H1 (cell line): ENCODE measurements around the gene GALK1. TPM values are rescaled to one million over a fixed set of nuclear protein-coding genes. Genes with fewer than 3 reads are reported as not detected.

ENCODE experiments used
- CTCF ChIA-PET: fragments of 300-600 bp; sonication (Branson Sonifier 250); formaldehyde crosslinking; loops from one replicate; lab custom pipeline; 2021; ENCODE audit not compliant: partially characterized antibody; lab: Charles Lee
- POLR2A ChIA-PET: fragments of 300-600 bp; sonication (Branson Sonifier 250); formaldehyde crosslinking; loops from one replicate; lab custom pipeline; 2021; ENCODE audit warnings: inconsistent platforms; ENCODE audit not compliant: partially characterized antibody; lab: Charles Lee
- DNase-seq, 2 experiments: peaks; one replicate each; pipeline versions ENCODE4 v3.0.0 to v3.0.0-alpha.2; 2010 to 2022; ENCODE audit warnings: low spot score in 2 of 2, low read depth in 1 of 2, mixed read lengths in 1 of 2
- FAIRE-seq: peaks from 2 replicates; lab custom pipeline; 2011; peaks lifted over from hg19 to GRCh38; lab: Jason Lieb, UNC
- H2AFZ ChIP-seq: 2 replicates; pipeline ENCODE4 v1.8.1; 2012; ENCODE audit warnings: low read length, inconsistent platforms
- H2AK5ac ChIP-seq: 2 replicates; pipeline ENCODE4 v1.6.1; 2013; ENCODE audit warnings: low read depth, low read length
- H2BK120ac ChIP-seq: replicated peaks from 2 replicates; pipeline ENCODE3; 2013; ENCODE audit warnings: low read depth, low read length, inconsistent platforms
- H2BK12ac ChIP-seq: 2 replicates; pipeline ENCODE4 v1.6.1; 2013; ENCODE audit warnings: low read depth, low read length
- H2BK15ac ChIP-seq: 2 replicates; pipeline ENCODE4 v1.6.1; 2013; ENCODE audit warnings: low read length
- H2BK20ac ChIP-seq: 2 replicates; pipeline ENCODE4 v1.6.1; 2013; ENCODE audit warnings: low read length
- H2BK5ac ChIP-seq: 2 replicates; pipeline ENCODE4 v1.6.1; 2013; ENCODE audit warnings: low read depth, low read length
- H3K14ac ChIP-seq: 2 replicates; pipeline ENCODE4 v1.6.1; 2013; ENCODE audit warnings: inconsistent platforms; ENCODE audit not compliant: insufficient read length
- H3K18ac ChIP-seq: 2 replicates; pipeline ENCODE4 v1.6.1; 2013; ENCODE audit warnings: low read length; ENCODE audit errors: extremely low read depth
- H3K23ac ChIP-seq: 2 replicates; pipeline ENCODE4 v1.6.1; 2013; ENCODE audit warnings: inconsistent platforms; ENCODE audit not compliant: insufficient read length
- H3K23me2 ChIP-seq: 2 replicates; pipeline ENCODE4 v1.6.1; 2013; ENCODE audit warnings: low read depth, low read length
- H3K27ac ChIP-seq: 2 replicates; pipeline ENCODE4 v1.6.1; 2011; ENCODE audit warnings: low read depth, low read length, inconsistent platforms
- H3K27me3 ChIP-seq, 4 experiments: replicated peaks in 1 of 4; 1 replicate in 1 of 4; 2 replicates in 3 of 4; pipeline versions ENCODE4 v1.6.1 to v1.8.1; 2011 to 2013; ENCODE audit warnings: low read length in 3 of 4, mild to moderate bottlenecking in 3 of 4, inconsistent platforms in 2 of 4, mixed read lengths in 2 of 4, moderate library complexity in 1 of 4; ENCODE audit not compliant: control insufficient read depth in 3 of 4, insufficient read depth in 3 of 4; ENCODE audit errors: extremely low read depth in 1 of 4
- H3K36me3 ChIP-seq, 4 experiments: 2 replicates each; pipeline versions ENCODE4 v1.6.1 to v1.8.1; 2011 to 2013; ENCODE audit warnings: mild to moderate bottlenecking in 4 of 4, low read length in 3 of 4, moderate library complexity in 2 of 4, control low read depth in 1 of 4, inconsistent platforms in 1 of 4; ENCODE audit not compliant: insufficient read depth in 4 of 4, control insufficient read depth in 2 of 4
- H3K4ac ChIP-seq: replicated peaks from 2 replicates; pipeline ENCODE3; 2013; ENCODE audit warnings: low read length, low read depth, mixed read lengths, inconsistent platforms; ENCODE audit not compliant: insufficient read length
- H3K4me1 ChIP-seq, 4 experiments: replicated peaks in 1 of 4; 1 replicate in 1 of 4; 2 replicates in 3 of 4; pipeline versions ENCODE4 v1.6.1 to v1.8.1; 2011 to 2013; ENCODE audit warnings: low read length in 3 of 4, inconsistent platforms in 2 of 4, mixed read lengths in 1 of 4; ENCODE audit not compliant: insufficient read depth in 4 of 4, control insufficient read depth in 3 of 4
- H3K4me2 ChIP-seq, 2 experiments: 2 replicates each; pipeline versions ENCODE4 v1.6.1 to v1.8.1; 2011 to 2013; ENCODE audit warnings: low read depth in 2 of 2, low read length in 2 of 2, control low read depth in 1 of 2, inconsistent platforms in 1 of 2, mild to moderate bottlenecking in 1 of 2; ENCODE audit not compliant: insufficient read depth in 1 of 2
- H3K4me3 ChIP-seq, 4 experiments: fragments of 200-600, 300-600 bp in 1 of 4; sonication (generic), shearing (Covaris generic), sonication (Bioruptor Twin) in 1 of 4; 2 replicates each; pipeline versions ENCODE4 v1.5.1 to v1.8.1; 2011 to 2016; ENCODE audit warnings: low read length in 4 of 4, low read depth in 3 of 4, control low read depth in 2 of 4, inconsistent platforms in 2 of 4, mild to moderate bottlenecking in 2 of 4, mixed read lengths in 1 of 4, moderate library complexity in 1 of 4; ENCODE audit not compliant: insufficient read depth in 2 of 4; ENCODE audit errors: extremely low read depth in 1 of 4
- H3K56ac ChIP-seq: replicated peaks from 2 replicates; pipeline ENCODE3; 2013; ENCODE audit warnings: low read depth, mild to moderate bottlenecking, mixed read lengths, low read length, inconsistent platforms; ENCODE audit not compliant: insufficient read length
- H3K79me1 ChIP-seq: 2 replicates; pipeline ENCODE4 v1.6.1; 2013; ENCODE audit warnings: low read depth, low read length, control low read depth
- H3K79me2 ChIP-seq, 2 experiments: 2 replicates each; pipeline versions ENCODE4 v1.6.1 to v1.8.1; 2012 to 2013; ENCODE audit warnings: low read length in 2 of 2, mild to moderate bottlenecking in 2 of 2, inconsistent platforms in 1 of 2; ENCODE audit not compliant: insufficient read depth in 2 of 2, control insufficient read depth in 1 of 2
- H3K9ac ChIP-seq, 4 experiments: replicated peaks in 1 of 4; 1 replicate in 1 of 4; 2 replicates in 3 of 4; pipeline versions ENCODE4 v1.6.1 to v1.8.1; 2011 to 2013; ENCODE audit warnings: low read depth in 3 of 4, low read length in 3 of 4, control low read depth in 2 of 4, mild to moderate bottlenecking in 2 of 4, moderate library complexity in 2 of 4, inconsistent platforms in 1 of 4; ENCODE audit errors: extremely low read depth in 1 of 4
- H3K9me3 ChIP-seq, 2 experiments: 2 replicates each; pipeline versions ENCODE4 v1.6.1 to v1.8.1; 2012 to 2013; ENCODE audit warnings: mild to moderate bottlenecking in 2 of 2, moderate library complexity in 2 of 2, control low read depth in 1 of 2, inconsistent platforms in 1 of 2, low read depth in 1 of 2, low read length in 1 of 2, mixed read lengths in 1 of 2; ENCODE audit not compliant: insufficient read depth in 2 of 2
- H4K20me1 ChIP-seq, 2 experiments: replicated peaks in 1 of 2; 2 replicates each; pipeline versions ENCODE3 to v1.8.1; 2011 to 2013; ENCODE audit warnings: inconsistent platforms in 2 of 2, low read length in 2 of 2, mild to moderate bottlenecking in 1 of 2; ENCODE audit not compliant: insufficient read depth in 2 of 2, control insufficient read depth in 1 of 2
- H4K5ac ChIP-seq: 2 replicates; pipeline ENCODE4 v1.6.1; 2013; ENCODE audit warnings: low read length, low read depth, mixed read lengths, inconsistent platforms; ENCODE audit not compliant: insufficient read length
- H4K8ac ChIP-seq: 2 replicates; pipeline ENCODE4 v1.8.0; 2013; ENCODE audit warnings: mild to moderate bottlenecking, moderate library complexity, low read length, inconsistent platforms; ENCODE audit not compliant: insufficient read depth; ENCODE audit errors: extremely low read depth
- H4K91ac ChIP-seq: replicated peaks from 2 replicates; pipeline ENCODE3; 2013; ENCODE audit warnings: low read length, mixed read lengths, inconsistent platforms; ENCODE audit not compliant: insufficient read length
- POLR2A ChIP-seq, 2 experiments: IDR thresholded peaks; 1 replicate in 1 of 2; 2 replicates in 1 of 2; pipeline ENCODE4 v1.6.1; 2011; ENCODE audit warnings: low read depth in 2 of 2, low read length in 2 of 2, mild to moderate bottlenecking in 2 of 2; ENCODE audit errors: control extremely low read depth in 1 of 2
- POU5F1 ChIP-seq: IDR thresholded peaks from 2 replicates; pipeline ENCODE4 v1.6.1; 2011; ENCODE audit warnings: low read depth, mild to moderate bottlenecking, low read length, moderate library complexity
- WGBS, 2 experiments: shearing (Covaris generic) in 1 of 2; methylation state at CpG; one replicate each; pipeline versions ENCODE4 v1.1.6 to v1.1.7; 2013 to 2015; ENCODE audit warnings: low lambda C conversion rate in 2 of 2, mixed read lengths in 2 of 2, inconsistent platforms in 1 of 2, low coverage in 1 of 2, missing lambda C conversion rate in 1 of 2; ENCODE audit not compliant: insufficient replicate concordance in 2 of 2, insufficient coverage in 1 of 2, insufficient read length in 1 of 2; ENCODE audit errors: extremely low coverage in 1 of 2, missing lambda C conversion rate in 1 of 2; 5-methylcytosine and 5-hydroxymethylcytosine counted together
- polyA plus RNA-seq, 7 experiments: library from polyadenylated mRNA; depleted of rRNA in 3 of 7; stranded (reverse) in 5 of 7; unstranded in 2 of 7; fragments of >200 nt in 5 of 7; fragments of 200-250 nt in 2 of 7; gene quantifications; 1 replicate in 5 of 7; 2 replicates in 1 of 7; 4 replicates in 1 of 7; pipeline versions ENCODE4 v1.2.1 to v1.2.3, GENCODE V29; 2011 to 2013; ENCODE audit warnings: missing spikeins in 2 of 7, mixed read lengths in 2 of 7
- total RNA-seq: library from RNA; stranded (reverse); fragmentation: NEBNext Ultra II Directional; extraction: Animal tissue kit (Norgen Biotek cat#: 25700); gene quantifications from 2 replicates; pipeline ENCODE4 v1.2.1, GENCODE V29; 2021

Gene GALK1
- total and polyA plus RNA-seq, 2 of the 8 experiments (the other 6 are each of a cell fraction or from before 2014, with no cell fraction given): 34.1 to 47.9 TPM

DNA sequence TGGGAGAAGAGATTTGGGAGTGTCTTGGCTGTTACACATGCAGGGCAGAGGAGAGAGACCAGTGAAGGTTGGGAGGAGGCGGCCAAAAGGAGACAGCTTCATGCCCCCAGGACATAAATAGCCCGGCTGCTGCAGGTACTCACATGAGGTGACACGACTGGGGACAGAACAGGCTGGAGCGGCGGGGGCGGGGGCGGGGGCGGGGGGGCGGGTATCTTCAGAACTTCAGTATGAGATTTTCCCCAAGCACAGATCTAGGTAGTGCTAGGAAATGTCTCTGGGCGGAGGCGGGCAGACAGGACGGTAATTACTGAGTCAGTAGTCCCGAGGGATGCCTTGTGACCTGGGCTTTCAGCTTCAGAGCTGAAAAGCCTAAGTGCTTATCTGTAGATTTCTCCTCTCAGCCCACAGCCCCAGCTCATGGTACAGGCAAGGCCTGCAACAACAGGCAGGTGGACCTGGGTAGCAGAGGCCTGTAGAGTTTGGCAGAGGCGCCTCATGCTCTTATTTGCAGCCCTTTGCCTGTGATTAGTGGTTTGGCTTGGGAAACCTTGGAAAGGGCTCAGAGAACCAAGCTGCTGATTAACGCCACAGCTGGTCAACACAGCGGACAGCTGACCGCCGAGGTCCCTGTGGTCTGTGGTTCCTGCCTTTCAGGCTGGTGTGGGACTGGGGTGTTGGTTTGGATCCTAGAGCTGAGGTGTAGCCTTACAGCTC, 44.1 kb upstream of the GALK1 start:
- Histone ChIP-seq H3K56ac (no peak overlapping the region), H3K18ac (no peak overlapping the region), H3K4me3 (no peak overlapping the region), H3K27ac (no peak overlapping the region), H3K14ac (no peak overlapping the region), H2AFZ (no peak overlapping the region), H4K91ac (no peak overlapping the region), H2BK12ac (no peak overlapping the region), H3K4ac (no peak overlapping the region), H2BK120ac (no peak overlapping the region), H4K8ac (no peak overlapping the region), H2BK5ac (no peak overlapping the region), H3K27me3 (no peaks in the 10 kb centered on the region), H3K9me3 (no peaks in the 10 kb centered on the region), H4K20me1 (peaks cover 0 to 11% of the 10 kb centered on the region in 2 experiments), H3K23me2 (no peaks in the 10 kb centered on the region), H3K79me2 (peaks cover 0 to 2% of the 10 kb centered on the region in 2 experiments; a peak in 1 of 4 replicates), H2BK20ac (no peak overlapping the region), H2AK5ac (no peak overlapping the region), H3K4me1 (no peaks in the 10 kb centered on the region), H3K79me1 (no peaks in the 10 kb centered on the region; the same call in 1 of the 2 replicates), H3K36me3 (peaks cover 8 to 30% (median 26%) of the 10 kb centered on the region in 4 experiments; a peak in 7 of 8 replicates), H2BK15ac (no peak overlapping the region), H4K5ac (no peak overlapping the region), H3K9ac (no peak overlapping the region), H3K4me2 (no peak overlapping the region), H3K23ac (no peak overlapping the region)
- WGBS, 2 experiments: 97% methylated on average over 18 of the region's 18 CpGs; no CpG with 5 or more reads in 1 of the 2 experiments
- no peak for FAIRE-seq
- CTCF ChIA-PET: interaction anchor here (0.9 to 4.2 kb wide), 8 partner anchors 8 to 325 kb away, joined by 3 to 31 read pairs (median 5); no protein-coding TSS in a partner anchor
- no peak for DNase-seq
- POLR2A ChIA-PET: interaction anchor here (0.6 to 2.8 kb wide), 4 partner anchors 24 to 498 kb away, joined by 4 to 17 read pairs (median 7); no protein-coding TSS in a partner anchor
- TF ChIP-seq POLR2A (IDR thresholded peaks at IDR 0.05; ENCODE audit: control extremely low read depth in 1 of 2, low read depth in 2 of 2, low read length in 2 of 2): no peak
- TF ChIP-seq POU5F1: no peak
